GM12878 (cell line): ENCODE data around the gene RPS6KL1. TPM values are rescaled to one million over a fixed set of nuclear protein-coding genes. Genes with fewer than 3 reads are reported as not detected.

Experiments
- ATAC-seq: fragments of 200-7000 bp; cut with Tn5 transposase; 3 replicates; pipeline ENCODE4 v1.9.1; 2020; ENCODE audit warnings: mild to moderate bottlenecking, moderate library complexity
- BruUV-seq: library from RNA; stranded (reverse); fragments of 400-500 nt; replicated peaks from 2 replicates; lab custom pipeline; 2021; lab: Mats Ljungman, UMichigan
- CTCF ChIA-PET: fragments of 300-600 bp; sonication (Branson Sonifier 250); formaldehyde crosslinking; extraction: SDS; loops from one replicate; lab custom pipeline; 2021; ENCODE audit warnings: inconsistent platforms; lab: Yijun Ruan, JAX
- POLR2A ChIA-PET: fragments of 350-600 bp; formaldehyde crosslinking; extraction: SDS; loops from one replicate; lab custom pipeline; 2021; ENCODE audit warnings: inconsistent platforms; lab: Charles Lee
- RAD21 ChIA-PET: fragments of 300-600 bp; sonication (Branson Sonifier 250); formaldehyde crosslinking; loops from one replicate; lab custom pipeline; 2023; ENCODE audit warnings: antibody characterized with exemption; ENCODE audit not compliant: unreplicated experiment; lab: Charles Lee
- SMC1A ChIA-PET: fragments of 300-600 bp; sonication (Branson Sonifier 250); formaldehyde crosslinking; loops from one replicate; lab custom pipeline; 2023; ENCODE audit not compliant: unreplicated experiment, uncharacterized antibody; lab: Charles Lee
- DNase-seq: peaks from one replicate; pipeline ENCODE4 v3.0.0-alpha.2; 2011; ENCODE audit warnings: low read depth, low spot score
- FAIRE-seq: peaks from 3 replicates; lab custom pipeline; 2011; peaks lifted over from hg19 to GRCh38; lab: Jason Lieb, UNC
- H2AFZ ChIP-seq: 2 replicates; pipeline ENCODE4 v1.6.0; 2011; ENCODE audit warnings: low read depth, low read length, control low read depth; ENCODE audit not compliant: control insufficient read depth
- H3K27ac ChIP-seq: 2 replicates; pipeline ENCODE4 v1.5.1; 2011; ENCODE audit warnings: control low read depth; ENCODE audit not compliant: control insufficient read depth, insufficient read depth
- H3K27me3 ChIP-seq, 2 experiments: replicated peaks in 1 of 2; 2 replicates each; pipeline versions ENCODE4 v1.6.0 to v1.6.1; 2011; ENCODE audit warnings: low read length in 1 of 2; ENCODE audit not compliant: control insufficient read depth in 2 of 2, insufficient read depth in 2 of 2
- H3K36me3 ChIP-seq, 2 experiments: 2 replicates each; pipeline ENCODE4 v1.5.1; 2011; ENCODE audit warnings: low read length in 1 of 2; ENCODE audit not compliant: control insufficient read depth in 2 of 2, insufficient read depth in 2 of 2
- H3K4me1 ChIP-seq: 2 replicates; pipeline ENCODE4 v1.6.1; 2011; ENCODE audit warnings: mild to moderate bottlenecking, low read length, moderate library complexity, mixed read lengths; ENCODE audit not compliant: control insufficient read depth, insufficient read depth
- H3K4me2 ChIP-seq: 2 replicates; pipeline ENCODE4 v1.6.0; 2011; ENCODE audit warnings: control low read depth; ENCODE audit not compliant: control insufficient read depth, insufficient read depth
- H3K4me3 ChIP-seq: fragments of 200-600 bp; sonication (generic); 2 replicates; pipeline ENCODE4 v1.5.1; 2016
- H3K79me2 ChIP-seq: 2 replicates; pipeline ENCODE4 v1.6.0; 2011; ENCODE audit warnings: low read length; ENCODE audit not compliant: control insufficient read depth, insufficient read depth
- H3K9ac ChIP-seq: 2 replicates; pipeline ENCODE4 v1.8.0; 2011; ENCODE audit warnings: low read length, control low read depth, mixed read lengths; ENCODE audit not compliant: control insufficient read depth, insufficient read depth
- H3K9me3 ChIP-seq: replicated peaks from 3 replicates; pipeline ENCODE4 v1.5.1; 2011; ENCODE audit warnings: mild to moderate bottlenecking, low read length; ENCODE audit not compliant: control insufficient read depth, insufficient read depth
- H4K20me1 ChIP-seq: 2 replicates; pipeline ENCODE4 v1.6.0; 2011; ENCODE audit not compliant: control insufficient read depth, insufficient read depth
- BACH1 ChIP-seq: fragments of 450-650 bp; IDR thresholded peaks from 2 replicates; pipeline ENCODE4 v1.6.1; 2017; ENCODE audit warnings: mild to moderate bottlenecking, borderline replicate concordance
- BHLHE40 ChIP-seq, 2 experiments: fragments of 450-650 bp in 1 of 2; IDR thresholded peaks; 2 replicates each; pipeline ENCODE4 v1.6.1; 2011 to 2017; ENCODE audit warnings: low read depth in 2 of 2, borderline replicate concordance in 1 of 2, improper control_type of control experiment in 1 of 2, low read length in 1 of 2, mild to moderate bottlenecking in 1 of 2
- BMI1 ChIP-seq: fragments of 450-650 bp; IDR thresholded peaks from 2 replicates; pipeline ENCODE4 v1.6.1; 2016; ENCODE audit warnings: mild to moderate bottlenecking, moderate library complexity, borderline replicate concordance
- PML ChIP-seq: IDR thresholded peaks from 2 replicates; pipeline ENCODE4 v1.6.1; 2012; ENCODE audit warnings: low read length, inconsistent platforms
- POLR2A ChIP-seq: IDR thresholded peaks from 2 replicates; pipeline ENCODE4 v1.6.1; 2011; ENCODE audit warnings: low read depth, mild to moderate bottlenecking, low read length
- POU2F2 ChIP-seq: IDR thresholded peaks from 3 replicates; pipeline ENCODE4 v1.6.1; 2011; ENCODE audit warnings: low read depth, mild to moderate bottlenecking, low read length, borderline replicate concordance
- RCOR1 ChIP-seq: conservative IDR thresholded peaks from 2 replicates; pipeline ENCODE4 v1.6.1; 2012; ENCODE audit warnings: low read depth, low read length, improper control_type of control experiment
- RELA ChIP-seq: fragments of 450-650 bp; IDR thresholded peaks from 2 replicates; pipeline ENCODE4 v1.8.0; 2014; ENCODE audit warnings: borderline replicate concordance; ENCODE audit not compliant: partially characterized antibody
- RFX5 ChIP-seq: IDR thresholded peaks from 2 replicates; pipeline ENCODE4 v1.6.1; 2011; ENCODE audit warnings: low read depth, low read length, improper control_type of control experiment
- RUNX3 ChIP-seq: IDR thresholded peaks from 2 replicates; pipeline ENCODE4 v1.6.1; 2012; ENCODE audit warnings: low read length, inconsistent platforms
- SPI1 ChIP-seq: IDR thresholded peaks from 2 replicates; pipeline ENCODE4 v1.6.1; 2011; ENCODE audit warnings: low read depth, mild to moderate bottlenecking, low read length, moderate library complexity, borderline replicate concordance; ENCODE audit not compliant: insufficient read depth
- STAT1 ChIP-seq: fragments of 450-650 bp; conservative IDR thresholded peaks from 2 replicates; pipeline ENCODE4 v1.6.1; 2014; ENCODE audit warnings: antibody characterized with exemption, mild to moderate bottlenecking
- YY1 ChIP-seq: IDR thresholded peaks from 2 replicates; pipeline ENCODE4 v1.6.1; 2011; ENCODE audit warnings: low read depth, mild to moderate bottlenecking, low read length
- WGBS: methylation state at CpG from one replicate; pipeline ENCODE4 v1.1.6; 2016; ENCODE audit warnings: low lambda C conversion rate; ENCODE audit not compliant: insufficient replicate concordance, insufficient coverage; ENCODE audit errors: missing lambda C conversion rate; 5-methylcytosine and 5-hydroxymethylcytosine counted together
- in situ Hi-C: fragments of 300-500 bp; cut with MboI; formaldehyde crosslinking; loops from 9 replicates; pipeline ENCODE4 v1.14.3; 2018; ENCODE audit warnings: mixed read lengths
- intact Hi-C: fragments of 100-400 bp; cut with micrococcal nuclease; formaldehyde crosslinking; loops from one replicate; pipeline ENCODE4 v1.14.2; 2022; ENCODE audit not compliant: unreplicated experiment
- polyA plus RNA-seq, 11 experiments: library from polyadenylated mRNA; depleted of rRNA in 4 of 11; unstranded in 6 of 11; stranded (reverse) in 5 of 11; fragments of >200 nt; fragmentation: Nextera tagmentation in 4 of 11; fragmentation: Illumina TruSeq in 1 of 11; extraction: Ambion mirVana in 4 of 11; extraction: Trizol in 1 of 11; gene quantifications; 1 replicate in 1 of 11; 2 replicates in 10 of 11; pipeline versions ENCODE4 v1.2.1 to v1.2.3, GENCODE V29; 2011 to 2016; ENCODE audit warnings: inconsistent platforms in 2 of 11, missing spikeins in 2 of 11, low read depth in 1 of 11
- total RNA-seq, 4 experiments: library from RNA; depleted of rRNA in 3 of 4; stranded (reverse); fragments of >200 nt in 3 of 4; fragmentation: Illumina TruSeq in 1 of 4; extraction: Trizol in 1 of 4; gene quantifications; 2 replicates each; pipeline versions ENCODE4 v1.2.1 to v1.2.3, GENCODE V29; 2013 to 2021
- TF ChIP-seq, protein P1 (sequence below): fragments of 450-650 bp; IDR thresholded peaks from 2 replicates; pipeline ENCODE4 v1.6.1; 2017; ENCODE audit warnings: low read depth, mild to moderate bottlenecking, moderate library complexity
- TF ChIP-seq, protein P2 (sequence below): fragments of 450-650 bp; IDR thresholded peaks from 2 replicates; pipeline ENCODE4 v1.6.1; 2018; ENCODE audit warnings: borderline replicate concordance, mild to moderate bottlenecking; ENCODE audit not compliant: partially characterized antibody

The RPS6KL1 gene
- total and polyA plus RNA-seq, 10 of the 15 experiments (the other 5 are each of a cell fraction or from before 2014, with no cell fraction given): 0.04 to 4.2 (median 2.0) TPM

DNA sequence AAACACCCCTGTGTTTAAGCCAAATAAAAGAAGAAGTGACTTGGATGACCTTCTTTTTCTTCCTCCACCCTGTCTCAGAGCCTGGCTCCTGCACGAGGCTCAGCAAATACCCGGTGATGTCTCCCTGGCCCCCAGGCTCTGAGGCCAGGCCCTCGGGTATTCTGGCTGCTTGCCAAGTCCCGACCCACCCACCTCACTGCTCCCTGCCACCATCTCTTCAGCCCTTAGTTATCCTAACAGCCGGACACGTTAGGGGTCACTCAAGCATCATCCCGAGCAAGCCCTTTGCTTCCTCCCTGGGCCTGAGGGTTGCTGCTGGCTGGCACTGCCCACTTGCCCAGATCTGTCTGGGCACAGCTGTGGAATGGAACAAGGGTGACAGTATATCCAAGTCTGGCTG lies 7.2 kb downstream of the RPS6KL1 start (continued):
- TF ChIP-seq, protein P1, sequence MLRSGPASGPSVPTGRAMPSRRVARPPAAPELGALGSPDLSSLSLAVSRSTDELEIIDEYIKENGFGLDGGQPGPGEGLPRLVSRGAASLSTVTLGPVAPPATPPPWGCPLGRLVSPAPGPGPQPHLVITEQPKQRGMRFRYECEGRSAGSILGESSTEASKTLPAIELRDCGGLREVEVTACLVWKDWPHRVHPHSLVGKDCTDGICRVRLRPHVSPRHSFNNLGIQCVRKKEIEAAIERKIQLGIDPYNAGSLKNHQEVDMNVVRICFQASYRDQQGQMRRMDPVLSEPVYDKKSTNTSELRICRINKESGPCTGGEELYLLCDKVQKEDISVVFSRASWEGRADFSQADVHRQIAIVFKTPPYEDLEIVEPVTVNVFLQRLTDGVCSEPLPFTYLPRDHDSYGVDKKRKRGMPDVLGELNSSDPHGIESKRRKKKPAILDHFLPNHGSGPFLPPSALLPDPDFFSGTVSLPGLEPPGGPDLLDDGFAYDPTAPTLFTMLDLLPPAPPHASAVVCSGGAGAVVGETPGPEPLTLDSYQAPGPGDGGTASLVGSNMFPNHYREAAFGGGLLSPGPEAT: no peak
- TF ChIP-seq PML (no peak), BMI1 (no peak), BACH1 (no peak)

DNA sequence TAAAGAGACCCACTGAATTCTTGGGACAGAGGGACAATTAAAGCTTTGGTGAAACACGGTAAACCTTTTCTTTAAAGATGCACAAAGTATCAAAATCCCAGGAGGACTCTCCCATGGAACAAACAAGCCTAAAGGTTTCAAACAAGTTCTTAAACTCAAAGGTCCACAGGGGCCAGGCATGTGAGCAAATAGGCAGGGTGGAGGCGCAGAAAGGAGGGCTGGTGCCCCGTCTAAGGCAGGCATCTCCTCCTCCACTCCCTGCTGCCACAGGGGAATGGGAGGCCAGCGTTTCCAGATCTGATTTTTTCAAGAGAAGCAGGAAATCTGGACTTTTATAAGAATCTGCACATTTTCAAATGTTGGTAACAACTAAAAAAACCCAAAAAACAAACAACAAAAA lies 7.6 kb downstream of the RPS6KL1 start:
- H4K20me1 ChIP-seq: no peaks in the 10 kb centered on the region
- ATAC-seq: no peak
- no peak for DNase-seq
- H3K4me2 ChIP-seq: no peak overlapping the region
- no peaks in the 10 kb centered on the region for H3K4me1 ChIP-seq
- FAIRE-seq: no peak
- no peaks in the 10 kb centered on the region for H3K27me3 ChIP-seq
- ChIA-PET CTCF (interaction anchor here (1.6 to 4.7 kb wide), 2 partner anchors 55 to 173 kb away, joined by 4 to 24 read pairs; no protein-coding TSS in a partner anchor), POLR2A (no interaction called here), SMC1A (interaction anchor here (1.4 kb wide), 1 partner anchor 25 kb away, joined by 6 read pairs; no protein-coding TSS in a partner anchor), RAD21 (interaction anchor here (1.4 kb wide), 1 partner anchor 174 kb away, joined by 4 read pairs; no protein-coding TSS in a partner anchor)
- H2AFZ ChIP-seq: no peak overlapping the region
- H3K9ac ChIP-seq: no peak overlapping the region
- no peaks in the 10 kb centered on the region for H3K36me3 ChIP-seq
- no TSS peak for BruUV-seq
- H3K79me2 ChIP-seq: no peaks in the 10 kb centered on the region
- in situ Hi-C loops: no loop called here
- no peak overlapping the region for H3K4me3 ChIP-seq
- no peak overlapping the region for H3K27ac ChIP-seq
- TF ChIP-seq BHLHE40 (IDR thresholded peaks at IDR 0.05; ENCODE audit: borderline replicate concordance in 1 of 2, low read depth in 2 of 2, low read length in 1 of 2) (no peak), RCOR1 (no peak), YY1 (no peak), RELA (no peak), RUNX3 (no peak), STAT1 (no peak), POU2F2 (no peak), SPI1 (no peak), POLR2A (no peak), RFX5 (no peak)
- TF ChIP-seq, protein P2, sequence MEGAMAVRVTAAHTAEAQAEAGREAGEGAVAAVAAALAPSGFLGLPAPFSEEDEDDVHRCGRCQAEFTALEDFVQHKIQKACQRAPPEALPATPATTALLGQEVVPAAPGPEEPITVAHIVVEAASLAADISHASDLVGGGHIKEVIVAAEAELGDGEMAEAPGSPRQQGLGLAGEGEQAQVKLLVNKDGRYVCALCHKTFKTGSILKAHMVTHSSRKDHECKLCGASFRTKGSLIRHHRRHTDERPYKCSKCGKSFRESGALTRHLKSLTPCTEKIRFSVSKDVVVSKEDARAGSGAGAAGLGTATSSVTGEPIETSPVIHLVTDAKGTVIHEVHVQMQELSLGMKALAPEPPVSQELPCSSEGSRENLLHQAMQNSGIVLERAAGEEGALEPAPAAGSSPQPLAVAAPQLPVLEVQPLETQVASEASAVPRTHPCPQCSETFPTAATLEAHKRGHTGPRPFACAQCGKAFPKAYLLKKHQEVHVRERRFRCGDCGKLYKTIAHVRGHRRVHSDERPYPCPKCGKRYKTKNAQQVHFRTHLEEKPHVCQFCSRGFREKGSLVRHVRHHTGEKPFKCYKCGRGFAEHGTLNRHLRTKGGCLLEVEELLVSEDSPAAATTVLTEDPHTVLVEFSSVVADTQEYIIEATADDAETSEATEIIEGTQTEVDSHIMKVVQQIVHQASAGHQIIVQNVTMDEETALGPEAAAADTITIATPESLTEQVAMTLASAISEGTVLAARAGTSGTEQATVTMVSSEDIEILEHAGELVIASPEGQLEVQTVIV: no peak
- WGBS: 70% methylated on average over 4 of the region's 4 CpGs
- intact Hi-C loops: no loop called here
- no peaks in the 10 kb centered on the region for H3K9me3 ChIP-seq
